ENCODE data around the gene DOCK11.
"Not testable (repeated sequence)": the region's sequence is repeated elsewhere in the genome, so short reads cannot be mapped to it uniquely, and the experiment has no call there.

DOCK11 gene

DNA sequence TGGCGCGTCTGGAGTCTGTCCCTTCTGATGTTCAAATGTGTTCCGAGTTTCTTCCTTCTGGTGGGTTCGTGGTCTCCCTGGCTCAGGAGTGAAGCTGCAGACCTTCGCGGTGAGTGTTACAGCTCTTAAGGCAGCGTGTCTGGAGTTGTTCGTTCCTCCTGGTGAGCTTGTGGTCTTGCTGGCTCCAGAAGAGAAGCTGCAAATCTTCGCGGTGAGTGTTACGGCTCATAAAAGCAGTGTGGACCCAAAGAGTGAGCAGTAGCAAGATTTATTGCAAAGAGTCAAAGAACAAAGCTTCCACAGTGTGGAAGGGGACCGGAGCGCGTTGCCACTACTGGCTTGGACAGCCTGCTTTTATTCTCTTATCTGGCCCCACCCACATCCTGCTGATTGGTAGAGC lies 220.3 kb downstream of the DOCK11 start:
- not testable (repeated sequence) for DNase-seq

DNA sequence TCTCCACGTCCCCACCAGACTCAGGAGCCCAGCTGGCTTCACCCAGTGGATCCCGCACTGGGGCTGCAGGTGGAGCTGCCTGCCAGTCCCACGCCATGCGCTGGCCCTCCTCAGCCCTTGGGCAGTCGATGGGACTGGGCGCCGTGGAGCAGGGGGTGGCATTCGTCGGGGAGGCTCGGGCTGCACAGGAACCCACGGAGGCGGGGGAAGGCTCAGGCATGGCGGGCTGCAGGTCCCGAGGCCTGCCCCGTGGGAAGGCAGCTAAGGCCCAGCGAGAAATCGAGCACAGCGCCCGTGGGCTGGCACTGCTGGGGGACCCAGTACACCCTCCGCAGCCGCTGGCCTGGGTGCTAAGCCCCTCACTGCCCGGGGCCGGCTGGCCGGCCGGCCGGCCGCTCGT lies 221.2 kb downstream of the DOCK11 start:
- not testable (repeated sequence) for DNase-seq

DNA sequence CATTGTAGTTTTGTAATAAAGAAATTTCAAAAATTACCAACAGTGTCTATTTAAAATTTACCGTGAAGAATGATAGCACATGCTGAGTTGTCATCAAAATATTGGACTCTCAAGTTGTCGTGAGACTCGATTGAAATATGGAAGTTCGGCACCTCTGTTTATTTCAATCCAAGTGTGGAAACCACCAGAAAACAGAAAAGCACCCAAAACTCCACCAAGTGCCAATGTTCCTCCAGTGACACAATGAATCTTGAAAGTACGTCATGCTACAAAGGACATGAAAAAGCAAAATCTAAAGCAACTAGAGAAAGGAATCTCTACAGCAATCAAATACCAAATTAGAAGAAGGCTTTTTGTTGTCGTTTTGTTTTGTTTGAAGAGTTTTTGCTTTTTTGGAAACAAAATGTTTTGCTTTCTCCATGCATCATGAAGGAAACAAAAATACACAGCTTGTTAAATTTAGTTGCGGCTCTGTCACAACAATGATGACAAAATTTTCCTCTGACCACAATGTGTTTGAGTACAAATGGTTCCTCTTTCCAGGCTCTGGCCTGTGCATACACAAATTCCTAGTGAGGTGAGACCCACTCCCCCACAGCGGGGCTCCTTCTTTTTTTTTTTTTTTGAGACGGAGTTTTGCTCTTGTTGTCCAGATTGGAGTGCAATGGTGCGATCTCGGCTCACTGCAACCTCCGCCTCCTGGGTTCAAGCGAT lies 222.2 kb downstream of the DOCK11 start:
- peak; percentile 5 for DNase-seq

GRCh38 chrX:118718737-118719136 lies 223.1 kb downstream of the DOCK11 start:
- DNase-seq: peak; percentile 4

DNA sequence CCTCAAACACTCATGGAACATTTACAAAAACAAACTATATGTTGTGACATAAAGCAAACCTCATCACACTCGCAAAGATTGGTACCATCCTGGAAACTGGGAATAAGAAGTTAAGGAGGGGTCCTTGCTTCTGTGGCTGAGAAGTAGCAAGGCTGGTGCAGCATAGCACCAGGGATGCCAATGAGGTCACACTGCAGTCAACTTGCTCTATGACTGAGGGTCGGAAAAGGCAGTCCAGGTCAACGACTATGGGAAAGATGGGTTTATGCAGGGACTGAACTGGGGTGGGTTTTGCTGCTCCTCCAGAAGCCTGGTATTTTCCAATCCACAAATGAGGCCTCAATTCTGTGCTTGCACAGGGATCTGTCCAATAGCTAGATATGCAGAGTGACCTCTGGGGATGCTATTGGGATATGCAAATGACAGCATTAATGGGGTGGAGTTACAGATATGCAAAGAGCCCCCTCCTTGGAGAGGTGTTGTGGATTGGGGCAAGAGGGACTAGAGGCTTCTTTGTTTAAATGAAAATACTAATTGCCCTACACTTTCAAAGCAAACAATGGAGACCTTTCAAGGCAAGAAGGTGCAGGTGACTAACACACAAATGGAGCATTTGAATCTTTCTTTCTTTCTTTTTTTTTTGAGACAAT lies 224.6 kb downstream of the DOCK11 start:
- no peak for DNase-seq

GRCh38 chrX:118723376-118723775 lies 227.8 kb downstream of the DOCK11 start:
- DNase-seq: no peak

- DNase-seq: no peak
Measured at GRCh38 chrX:118724365-118724764, 228.8 kb downstream of the DOCK11 start.

- DNase-seq: no peak
Measured at GRCh38 chrX:118724775-118725174, 229.2 kb downstream of the DOCK11 start.

GRCh38 chrX:118726396-118726795 lies 230.8 kb downstream of the DOCK11 start:
- DNase-seq: no peak

GRCh38 chrX:118726887-118727685 lies 231.5 kb downstream of the DOCK11 start, which contains the start of gene IL13RA1:
TSS of gene IL13RA1 (plus strand) at chrX:118727606. CDS start at chrX:118727639, 33 bp downstream.
- DNase-seq: peak; percentile 30

GRCh38 chrX:118727686-118728339 lies 232.2 kb downstream of the DOCK11 start:
- no peak for DNase-seq

DNA sequence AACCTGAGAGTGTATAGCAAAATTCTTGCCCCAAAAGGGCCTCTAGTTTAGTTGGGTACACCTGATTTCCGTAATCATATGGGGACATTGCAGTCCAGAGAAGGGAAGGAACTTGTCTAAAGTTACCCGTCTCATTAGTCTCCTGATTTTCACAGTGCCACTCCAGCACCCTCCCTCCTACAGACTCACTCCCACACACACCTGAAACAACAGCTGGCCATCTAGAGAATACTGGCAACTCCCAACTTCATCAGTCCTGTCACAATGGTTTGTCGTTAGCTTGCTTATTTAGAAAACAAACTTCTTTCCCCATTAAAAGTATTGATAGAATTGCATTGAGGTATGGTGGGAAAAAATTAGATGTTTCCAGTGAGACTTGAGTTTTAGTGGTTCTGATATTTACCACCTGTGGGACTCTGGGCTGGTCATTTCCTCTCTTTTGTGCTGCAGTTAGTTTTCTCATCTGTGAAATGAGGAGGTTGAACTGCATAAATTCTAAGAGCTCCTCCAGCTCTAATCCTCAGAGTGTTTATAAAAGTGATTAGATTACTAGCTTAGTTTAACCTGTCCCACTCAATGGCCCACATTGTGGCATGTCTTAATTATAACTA lies 233.5 kb downstream of the DOCK11 start:
- no peak for DNase-seq

DNA sequence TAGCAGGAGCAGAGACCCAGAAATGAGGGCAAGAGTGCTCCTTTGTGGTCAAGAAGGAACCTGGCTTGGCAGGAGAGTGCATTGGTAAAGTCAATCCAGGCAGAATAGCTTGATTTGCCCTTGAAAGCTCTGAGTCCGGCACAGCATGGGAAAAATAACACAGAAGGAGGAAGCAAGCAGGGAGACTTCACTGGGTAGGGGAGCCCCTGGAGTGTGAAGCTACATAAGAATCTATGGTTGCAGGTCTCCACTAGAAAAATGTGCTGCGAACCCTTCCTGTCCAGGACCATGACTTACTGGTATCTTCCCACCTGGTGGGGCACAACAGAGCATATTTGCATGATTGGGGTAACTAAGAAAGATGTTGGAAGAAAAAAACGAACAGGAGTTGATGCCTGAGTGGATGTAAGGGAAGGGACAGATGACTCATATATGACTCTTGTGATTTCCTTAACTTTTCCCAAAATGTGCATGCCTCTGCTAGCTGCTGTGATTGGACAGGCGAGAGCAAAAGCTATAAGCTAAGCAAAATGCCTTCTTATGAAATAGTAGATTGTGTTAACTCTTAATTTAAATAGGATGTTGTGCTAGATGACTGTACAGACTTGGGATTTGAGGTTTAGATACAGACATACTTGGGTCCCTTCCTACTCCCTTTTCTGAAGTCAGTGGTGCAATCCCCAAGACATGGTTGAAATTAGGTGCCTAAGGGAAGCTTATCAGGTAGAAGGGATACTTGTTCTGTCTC lies 235.1 kb downstream of the DOCK11 start:
- no peak for DNase-seq

DNA sequence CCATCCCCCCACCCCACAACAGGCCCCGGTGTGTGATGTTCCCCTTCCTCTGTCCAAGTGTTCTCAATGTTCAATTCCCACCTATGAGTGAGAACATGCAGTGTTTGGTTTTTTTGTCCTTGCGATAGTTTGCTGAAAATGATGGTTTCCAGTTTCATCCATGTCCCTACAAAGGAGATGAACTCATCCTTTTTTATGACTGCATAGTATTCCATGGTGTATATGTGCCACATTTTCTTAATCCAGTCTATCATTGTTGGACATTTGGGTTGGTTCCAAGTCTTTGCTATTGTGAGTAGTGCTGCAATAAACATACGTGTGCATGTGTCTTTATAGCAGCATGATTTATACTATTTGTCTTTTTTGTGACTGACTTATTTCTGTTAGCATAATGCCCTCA lies 236.9 kb downstream of the DOCK11 start:
- not testable (repeated sequence) for DNase-seq

- DNase-seq: no peak
Measured at GRCh38 chrX:118734909-118735308, 239.3 kb downstream of the DOCK11 start.
